NCI-H2107 treated with DMSO at 0.1 percent for 48 hours (cell line): Measurements from ENCODE around the gene SP2.
"Not testable (repeated sequence)": the region's sequence is repeated elsewhere in the genome, so short reads cannot be mapped to it uniquely, and the experiment has no call there.

Experiments used
- DNase-seq: peaks from one replicate; lab custom pipeline; 2025; ENCODE audit not compliant: unreplicated experiment; lab: John Stamatoyannopoulos, UW

SP2 gene

DNA sequence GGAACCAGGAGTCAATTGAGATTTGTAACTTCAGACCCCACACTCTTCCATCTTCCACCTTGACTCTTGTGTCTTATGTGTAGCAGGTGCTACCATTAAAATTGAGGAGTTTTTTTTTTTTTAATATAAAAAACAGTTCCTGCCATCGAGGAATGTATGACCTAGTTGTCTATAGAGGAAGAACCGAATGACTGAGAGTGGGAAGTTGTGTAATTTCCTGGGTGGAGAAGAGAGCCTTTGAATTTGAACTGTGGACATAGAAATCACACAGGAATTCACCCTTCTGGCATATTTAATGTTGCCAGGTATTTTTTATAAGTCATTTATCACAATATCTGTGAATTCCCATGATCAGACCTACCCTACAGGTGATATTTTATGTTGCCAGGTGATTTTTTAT lies 22.0 kb downstream of the SP2 start:
- no peak for DNase-seq

DNA sequence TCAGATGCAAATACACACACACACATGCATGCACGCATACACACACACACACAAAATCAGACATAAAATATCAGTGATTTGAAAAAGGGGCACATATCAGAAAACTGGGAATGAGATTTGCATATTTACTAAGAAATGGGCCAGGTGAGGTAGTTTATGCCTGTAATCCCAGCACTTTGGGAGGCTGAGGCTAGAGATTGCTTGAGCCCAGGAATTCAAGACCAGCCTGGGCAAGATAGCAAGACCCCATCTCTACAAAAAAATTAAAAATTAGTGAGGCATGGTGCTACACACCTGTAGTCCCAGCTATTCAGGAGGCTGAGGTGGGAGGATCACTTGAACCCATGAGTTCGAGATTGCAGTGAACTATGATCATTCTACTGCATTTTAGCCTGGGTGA lies 23.0 kb downstream of the SP2 start:
- no peak for DNase-seq

DNA sequence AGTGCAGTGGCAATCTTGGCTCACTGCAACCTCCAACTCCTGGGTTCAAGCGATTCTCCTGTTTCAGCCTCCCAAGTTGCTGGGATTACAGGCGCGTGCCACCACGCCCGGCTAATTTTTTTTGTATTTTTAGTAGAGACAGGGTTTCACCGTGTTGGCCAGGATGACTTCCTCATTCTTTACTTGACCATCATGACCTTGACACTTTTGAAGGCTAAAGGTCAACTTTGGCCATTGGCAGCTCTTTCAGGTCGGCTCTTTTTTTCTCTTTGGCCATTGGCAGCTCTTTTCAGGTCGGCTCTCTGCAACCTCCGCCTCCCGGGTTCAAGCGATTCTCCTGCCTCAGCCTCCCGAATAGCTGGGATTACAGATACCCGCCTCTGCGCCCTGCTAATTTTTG lies 23.9 kb downstream of the SP2 start:
- DNase-seq: not testable (repeated sequence)

- DNase-seq: no peak
These were observed 29.0 kb downstream of the SP2 start for GRCh38 chr17:47924785-47925677.

- no peak for DNase-seq
These were observed 29.6 kb downstream of the SP2 start for GRCh38 chr17:47925678-47925988.

- no peak for DNase-seq
These were observed 31.9 kb downstream of the SP2 start for GRCh38 chr17:47927821-47928400.

DNA sequence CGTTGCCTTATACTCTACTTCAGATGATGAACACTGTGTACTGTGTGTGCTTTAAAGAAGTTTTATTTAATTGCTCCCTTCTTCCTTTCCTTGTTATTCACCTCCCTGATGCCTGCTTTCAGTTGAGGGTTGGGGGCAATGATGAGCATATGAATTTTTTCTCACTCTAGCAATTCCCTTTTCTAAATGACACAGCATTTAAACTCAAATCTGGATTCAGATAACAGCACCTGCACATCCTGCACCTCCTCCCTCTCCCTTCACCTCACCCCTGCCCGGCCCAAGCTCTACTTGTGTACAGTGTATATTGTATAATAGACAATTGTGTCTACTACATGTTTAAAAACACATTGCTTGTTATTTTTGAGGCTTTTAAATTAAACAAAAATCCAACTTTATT lies 32.4 kb downstream of the SP2 start:
- DNase-seq: no peak

DNA sequence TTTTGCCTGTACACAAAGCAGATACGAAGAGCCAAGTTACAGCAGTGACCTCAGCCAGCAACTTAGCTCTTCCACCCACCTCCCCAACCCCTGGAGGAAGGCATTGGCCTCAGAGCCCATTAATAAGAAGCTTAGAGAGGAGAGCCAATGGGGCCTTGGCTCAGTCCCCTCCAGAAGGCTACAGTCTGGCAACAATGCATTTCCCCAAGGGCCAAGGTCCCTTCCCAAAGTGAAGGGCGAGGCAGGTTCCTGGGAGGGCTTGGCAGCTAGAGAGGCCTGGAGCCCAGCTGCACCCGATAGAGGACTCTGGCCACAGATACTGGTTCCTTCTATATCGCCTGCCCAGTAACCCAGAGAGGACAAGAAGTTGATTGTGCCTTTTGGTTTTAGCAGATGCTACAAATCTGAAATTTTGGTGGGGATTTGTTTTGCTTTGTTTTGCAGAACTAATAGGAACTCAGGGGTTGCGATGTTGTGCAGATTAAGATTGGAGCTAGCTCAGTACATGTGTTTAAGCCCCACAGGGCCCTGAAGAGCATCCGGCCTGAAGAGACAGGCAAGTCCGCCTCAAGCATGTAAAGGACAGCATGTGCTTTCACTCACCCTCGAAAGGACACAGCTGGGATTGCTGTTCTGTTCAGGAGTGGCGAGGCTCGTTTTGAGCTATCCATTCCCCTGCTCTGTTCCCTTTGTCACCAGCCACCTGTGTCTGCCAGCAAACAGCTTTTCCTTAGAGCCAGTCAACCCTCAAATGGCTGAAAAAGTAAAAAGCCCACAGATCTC lies 33.4 kb downstream of the SP2 start:
- DNase-seq: no peak

DNA sequence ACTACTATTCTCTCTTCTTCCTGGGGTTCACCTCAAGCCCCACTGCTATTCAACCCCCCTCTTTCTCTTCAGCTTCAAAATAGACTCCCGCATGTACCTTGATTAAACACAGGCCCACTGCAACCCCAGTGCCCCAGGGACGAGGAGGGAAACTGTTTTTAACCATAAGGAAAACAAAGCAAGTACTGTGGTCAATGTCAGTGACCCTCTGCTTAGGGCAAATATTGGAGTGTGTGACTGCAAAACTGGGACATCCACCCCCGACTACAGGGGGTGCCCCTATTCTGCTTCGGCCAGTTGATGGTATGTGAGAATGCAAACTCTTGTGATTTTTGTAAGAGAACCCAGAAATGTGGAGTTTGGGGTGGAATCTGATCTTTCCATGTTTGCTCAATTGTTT lies 35.8 kb downstream of the SP2 start:
- DNase-seq: no peak

DNA sequence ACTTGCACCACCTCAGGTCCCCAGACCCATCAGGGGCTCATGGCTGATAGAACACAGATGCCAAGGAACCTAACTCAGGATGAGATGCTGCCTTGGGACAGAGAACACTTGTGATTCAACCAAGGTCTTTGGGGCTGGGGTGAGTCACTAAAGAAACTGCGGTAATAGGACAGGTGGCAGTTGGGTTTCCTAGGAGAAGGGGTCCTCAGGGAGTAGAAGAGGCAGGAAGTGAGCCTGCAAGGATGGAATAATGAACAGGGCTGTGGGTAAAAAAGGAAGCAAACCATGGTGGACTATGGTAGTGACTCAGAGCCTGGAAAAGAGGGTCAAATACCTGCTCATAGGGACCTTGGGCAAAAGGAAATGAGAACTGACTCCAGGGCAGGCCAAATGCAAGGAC lies 38.8 kb downstream of the SP2 start:
- peak; percentile 2 for DNase-seq

GRCh38 chr17:47935468-47935867 lies 39.4 kb downstream of the SP2 start:
- not testable (repeated sequence) for DNase-seq

- DNase-seq: no peak
These were observed 39.9 kb downstream of the SP2 start for GRCh38 chr17:47935961-47936360.

DNA sequence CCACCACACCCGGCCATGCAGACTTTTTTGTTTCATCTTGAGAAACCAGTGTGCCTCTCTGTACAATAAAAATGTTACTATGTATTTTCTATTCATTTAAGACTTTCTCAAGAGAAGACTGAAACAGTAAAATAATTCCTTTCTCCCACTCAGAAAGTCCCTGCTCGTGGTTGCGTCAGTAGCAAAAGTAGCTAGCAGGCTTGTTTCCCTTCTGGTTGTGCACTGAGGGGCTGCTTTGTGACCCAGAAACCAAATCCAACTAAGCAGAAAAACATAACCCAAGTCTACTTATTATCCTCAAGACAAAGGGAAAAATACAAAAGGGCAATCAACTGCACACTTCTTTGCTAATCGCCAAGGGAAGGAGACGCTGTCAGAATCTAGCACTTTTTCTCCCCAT lies 41.9 kb downstream of the SP2 start:
- DNase-seq: no peak

- peak; percentile 97 for DNase-seq
These were observed 45.4 kb downstream of the SP2 start, which contains the start of gene PNPO for GRCh38 chr17:47941246-47942095. TSS of gene PNPO (plus strand) at chr17:47941571. CDS start at chr17:47941676, 105 bp downstream.

- no peak for DNase-seq
These were observed 46.1 kb downstream of the SP2 start for GRCh38 chr17:47942096-47942510.

DNA sequence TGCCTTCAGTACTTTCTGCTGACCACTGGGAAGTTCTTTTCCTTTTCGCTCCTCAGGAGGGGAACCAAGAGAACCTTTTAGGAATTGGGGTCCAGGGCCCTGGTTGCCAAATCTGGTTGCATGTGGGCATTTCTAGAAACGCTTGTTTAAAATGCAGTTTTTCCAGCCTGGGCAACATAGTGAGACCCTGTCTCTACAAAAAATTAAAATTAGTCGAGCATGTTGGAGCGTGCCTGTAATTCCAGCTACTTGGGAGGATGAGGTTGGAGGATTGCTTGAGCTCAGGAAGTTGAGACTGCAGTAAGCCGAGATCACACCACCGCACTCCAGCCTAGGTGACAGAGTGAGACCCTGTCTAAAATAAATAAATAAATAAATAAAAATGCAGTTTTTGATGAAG lies 46.5 kb downstream of the SP2 start:
- DNase-seq: no peak

GRCh38 chr17:47945080-47945479 lies 49.0 kb downstream of the SP2 start:
- no peak for DNase-seq

DNA sequence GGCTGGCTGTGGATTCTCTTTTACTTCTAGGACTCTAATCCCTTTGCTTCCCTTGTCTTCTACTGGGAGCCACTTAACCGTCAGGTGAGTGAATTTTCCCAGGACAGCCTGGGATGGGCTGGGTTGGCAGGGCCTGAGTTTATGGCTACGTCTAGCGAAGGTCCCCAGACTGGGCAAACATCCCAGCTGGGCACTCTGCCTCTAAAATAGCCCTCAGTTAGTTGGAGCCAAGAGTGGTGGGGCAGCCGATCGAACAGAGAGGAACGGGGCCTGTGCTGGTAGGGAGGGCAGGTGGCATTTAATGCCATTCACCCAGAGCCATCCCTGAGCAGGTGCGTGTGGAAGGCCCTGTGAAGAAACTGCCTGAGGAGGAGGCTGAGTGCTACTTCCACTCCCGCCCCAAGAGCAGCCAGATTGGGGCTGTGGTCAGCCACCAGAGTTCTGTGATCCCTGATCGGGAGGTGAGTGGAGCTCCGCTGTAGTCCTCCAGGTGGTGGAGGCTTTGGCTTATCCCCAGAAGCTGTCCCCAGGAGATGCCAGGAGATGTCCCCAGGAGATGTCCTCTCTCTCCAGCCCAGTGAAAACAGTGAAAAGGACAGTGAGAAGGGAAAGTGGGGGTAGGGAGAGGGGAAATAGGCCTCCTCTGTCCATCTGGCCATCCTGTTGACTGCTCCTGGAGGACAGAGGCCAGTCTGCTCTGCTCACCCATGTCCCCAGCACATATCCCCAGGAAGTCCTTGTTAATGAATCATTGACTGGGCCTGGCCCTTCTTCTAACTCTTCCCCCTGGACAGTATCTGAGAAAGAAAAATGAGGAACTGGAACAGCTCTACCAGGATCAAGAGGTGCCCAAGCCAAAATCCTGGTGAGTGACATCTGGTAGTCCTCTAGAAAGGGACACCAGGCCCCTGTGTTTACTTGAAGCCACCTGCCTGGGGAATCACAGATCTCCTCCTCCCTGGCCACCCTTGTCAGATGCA lies 49.8 kb downstream of the SP2 start:
- no peak for DNase-seq

- DNase-seq: no peak
These were observed 50.5 kb downstream of the SP2 start for GRCh38 chr17:47946516-47946915.

- DNase-seq: peak; percentile 88
These were observed 50.9 kb downstream of the SP2 start for GRCh38 chr17:47946929-47947397.
